Measurements from ENCODE around the gene CLIC5.

- peak; percentile 89 for TF ChIP-seq CTCF (IDR thresholded peaks at IDR 0.05)
- no peak for TF ChIP-seq POLR2AphosphoS5 (IDR thresholded peaks at IDR 0.05; ENCODE audit: low read depth, low read length)
- TF ChIP-seq SIN3A (IDR thresholded peaks at IDR 0.05; ENCODE audit: borderline replicate concordance, insufficient read depth, low read depth, low read length), result no peak
These were observed 92.8 kb downstream of the CLIC5 start for GRCh38 chr6:45922728-45923351.

Measured in Panc1 (cell line).